ENCODE results near the gene OR51G1.

OR51G1 gene

DNA sequence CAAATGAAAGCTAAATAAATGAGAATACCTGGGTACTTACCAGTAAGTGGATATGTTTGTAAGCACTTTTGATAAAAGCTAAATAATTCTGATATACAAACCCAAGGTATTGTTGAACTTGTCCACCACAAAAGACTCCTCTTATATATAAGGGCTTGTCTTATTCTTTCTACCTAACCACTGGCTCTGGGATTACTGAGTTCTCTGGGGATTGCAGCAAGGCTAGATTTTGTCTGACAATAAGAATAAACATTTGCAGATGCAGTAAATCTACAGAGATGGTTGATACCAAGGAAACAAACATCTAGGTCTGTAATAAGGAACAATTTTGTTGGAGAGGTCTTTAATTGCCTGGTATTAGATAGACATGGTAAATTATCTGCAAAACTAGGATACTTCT lies 23.4 kb upstream of the OR51G1 start, which contains the start of gene OR51A4:
TSS of gene OR51A4 (minus strand) at position 101 of the 400 bp plus-strand sequence. CDS start 505 bp downstream, outside the sequence.
- no peaks in the 10 kb centered on the region for H4K20me1 ChIP-seq (ENCODE audit: insufficient read depth, low read length)
- H3K79me2 ChIP-seq (ENCODE audit: insufficient read depth, low read length), result no peaks in the 10 kb centered on the region
- H3K9ac ChIP-seq (ENCODE audit: low read depth, low read length), result no peak within 1 kb of the TSS
- H3K4me3 ChIP-seq (ENCODE audit: low read depth in 1 of 2, low read length in 2 of 2), result no peak within 1 kb of the TSS
- no peaks in the 10 kb centered on the region for H3K4me1 ChIP-seq (ENCODE audit: insufficient read depth, low read length)
- no peaks in the 10 kb centered on the region for H3K36me3 ChIP-seq (ENCODE audit: insufficient read depth, low read length)
- no peak for TF ChIP-seq EZH2 (IDR thresholded peaks at IDR 0.05; ENCODE audit: borderline replicate concordance, low read depth, low read length, severe bottlenecking)
- TF ChIP-seq, protein P1, sequence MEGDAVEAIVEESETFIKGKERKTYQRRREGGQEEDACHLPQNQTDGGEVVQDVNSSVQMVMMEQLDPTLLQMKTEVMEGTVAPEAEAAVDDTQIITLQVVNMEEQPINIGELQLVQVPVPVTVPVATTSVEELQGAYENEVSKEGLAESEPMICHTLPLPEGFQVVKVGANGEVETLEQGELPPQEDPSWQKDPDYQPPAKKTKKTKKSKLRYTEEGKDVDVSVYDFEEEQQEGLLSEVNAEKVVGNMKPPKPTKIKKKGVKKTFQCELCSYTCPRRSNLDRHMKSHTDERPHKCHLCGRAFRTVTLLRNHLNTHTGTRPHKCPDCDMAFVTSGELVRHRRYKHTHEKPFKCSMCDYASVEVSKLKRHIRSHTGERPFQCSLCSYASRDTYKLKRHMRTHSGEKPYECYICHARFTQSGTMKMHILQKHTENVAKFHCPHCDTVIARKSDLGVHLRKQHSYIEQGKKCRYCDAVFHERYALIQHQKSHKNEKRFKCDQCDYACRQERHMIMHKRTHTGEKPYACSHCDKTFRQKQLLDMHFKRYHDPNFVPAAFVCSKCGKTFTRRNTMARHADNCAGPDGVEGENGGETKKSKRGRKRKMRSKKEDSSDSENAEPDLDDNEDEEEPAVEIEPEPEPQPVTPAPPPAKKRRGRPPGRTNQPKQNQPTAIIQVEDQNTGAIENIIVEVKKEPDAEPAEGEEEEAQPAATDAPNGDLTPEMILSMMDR (IDR thresholded peaks at IDR 0.05; ENCODE audit: borderline replicate concordance, extremely low read depth, low read length, poor library complexity, severe bottlenecking), result no peak
- H2AFZ ChIP-seq (ENCODE audit: low read depth, low read length), result no peak within 1 kb of the TSS
- ATAC-seq (ENCODE audit: insufficient read depth, low read depth) (no peak), DNase-seq (no peak)
- H3K27me3 ChIP-seq (ENCODE audit: insufficient read depth, low read length, poor library complexity), result no peaks in the 10 kb centered on the region
- H3K4me2 ChIP-seq (ENCODE audit: insufficient read depth, low read length), result no peak within 1 kb of the TSS
- no peaks in the 10 kb centered on the region for H3K9me3 ChIP-seq (ENCODE audit: insufficient read depth, low read length, severe bottlenecking)
- H3K27ac ChIP-seq (ENCODE audit: low read length), result no peak within 1 kb of the TSS

DNA sequence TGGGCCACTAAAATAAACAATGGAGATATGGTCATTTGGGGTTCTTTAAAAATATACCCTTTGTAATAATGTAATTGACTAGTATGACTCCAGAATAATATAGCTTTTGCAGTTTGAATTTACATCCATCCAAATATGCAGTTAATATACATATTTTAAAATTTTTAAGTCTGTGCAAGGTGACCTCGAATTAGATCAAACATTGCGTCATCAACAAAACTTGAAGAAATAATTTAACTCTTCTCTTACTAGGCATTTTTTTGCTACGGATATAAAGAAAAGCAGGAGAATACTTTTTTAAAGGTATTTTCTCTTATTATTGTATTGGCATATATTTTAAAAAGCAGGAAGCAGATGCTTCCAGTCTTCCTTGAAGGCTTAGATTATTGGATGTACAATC lies 12.6 kb upstream of the OR51G1 start:
- no peak for ATAC-seq (ENCODE audit: insufficient read depth, low read depth)
- Histone ChIP-seq H3K27me3 (ENCODE audit: insufficient read depth, low read length, poor library complexity) (peaks cover 8% of the 10 kb centered on the region), H3K9ac (ENCODE audit: low read depth, low read length) (no peak overlapping the region), H4K20me1 (ENCODE audit: insufficient read depth, low read length) (no peaks in the 10 kb centered on the region), H3K9me3 (ENCODE audit: insufficient read depth, low read length, severe bottlenecking) (no peaks in the 10 kb centered on the region), H2AFZ (ENCODE audit: low read depth, low read length) (no peak overlapping the region), H3K4me2 (ENCODE audit: insufficient read depth, low read length) (no peak overlapping the region), H3K4me1 (ENCODE audit: insufficient read depth, low read length) (no peaks in the 10 kb centered on the region), H3K4me3 (ENCODE audit: low read depth in 1 of 2, low read length in 2 of 2) (no peak overlapping the region), H3K36me3 (ENCODE audit: insufficient read depth, low read length) (no peaks in the 10 kb centered on the region), H3K79me2 (ENCODE audit: insufficient read depth, low read length) (no peaks in the 10 kb centered on the region), H3K27ac (ENCODE audit: low read length) (no peak overlapping the region)
- TF ChIP-seq, protein P1 (IDR thresholded peaks at IDR 0.05; ENCODE audit: borderline replicate concordance, extremely low read depth, low read length, poor library complexity, severe bottlenecking), result no peak
- TF ChIP-seq EZH2 (IDR thresholded peaks at IDR 0.05; ENCODE audit: borderline replicate concordance, low read depth, low read length, severe bottlenecking), result no peak
- no peak for DNase-seq

DNA sequence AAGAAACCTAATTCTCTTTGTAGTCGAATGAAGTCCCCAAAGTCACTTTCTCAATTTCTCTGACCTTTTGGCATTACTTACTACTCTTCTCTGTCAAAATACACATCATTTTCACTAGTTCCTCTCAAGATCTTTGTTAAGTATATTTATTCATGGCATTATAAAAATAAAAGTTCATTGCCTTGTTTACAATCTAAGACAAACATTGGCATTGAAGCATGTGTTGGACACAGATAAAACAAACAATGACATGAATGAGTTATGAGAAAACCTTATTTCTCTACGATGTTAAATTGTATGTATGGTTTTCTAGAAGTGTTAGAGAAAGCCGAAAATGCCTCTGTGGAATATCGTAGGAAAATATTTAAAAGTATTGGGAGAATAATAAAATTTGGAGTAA lies 8.6 kb upstream of the OR51G1 start:
- Histone ChIP-seq H3K9me3 (ENCODE audit: insufficient read depth, low read length, severe bottlenecking) (no peaks in the 10 kb centered on the region), H3K9ac (ENCODE audit: low read depth, low read length) (no peak overlapping the region), H2AFZ (ENCODE audit: low read depth, low read length) (no peak overlapping the region), H3K4me2 (ENCODE audit: insufficient read depth, low read length) (no peak overlapping the region), H3K4me1 (ENCODE audit: insufficient read depth, low read length) (no peaks in the 10 kb centered on the region), H3K79me2 (ENCODE audit: insufficient read depth, low read length) (no peaks in the 10 kb centered on the region), H4K20me1 (ENCODE audit: insufficient read depth, low read length) (no peaks in the 10 kb centered on the region), H3K27me3 (ENCODE audit: insufficient read depth, low read length, poor library complexity) (peaks cover 8% of the 10 kb centered on the region), H3K36me3 (ENCODE audit: insufficient read depth, low read length) (no peaks in the 10 kb centered on the region), H3K27ac (ENCODE audit: low read length) (no peak overlapping the region), H3K4me3 (ENCODE audit: low read depth in 1 of 2, low read length in 2 of 2) (no peak overlapping the region)
- no peak for ATAC-seq (ENCODE audit: insufficient read depth, low read depth)
- DNase-seq, result no peak
- TF ChIP-seq, protein P1 (IDR thresholded peaks at IDR 0.05; ENCODE audit: borderline replicate concordance, extremely low read depth, low read length, poor library complexity, severe bottlenecking), result no peak
- no peak for TF ChIP-seq EZH2 (IDR thresholded peaks at IDR 0.05; ENCODE audit: borderline replicate concordance, low read depth, low read length, severe bottlenecking)

DNA sequence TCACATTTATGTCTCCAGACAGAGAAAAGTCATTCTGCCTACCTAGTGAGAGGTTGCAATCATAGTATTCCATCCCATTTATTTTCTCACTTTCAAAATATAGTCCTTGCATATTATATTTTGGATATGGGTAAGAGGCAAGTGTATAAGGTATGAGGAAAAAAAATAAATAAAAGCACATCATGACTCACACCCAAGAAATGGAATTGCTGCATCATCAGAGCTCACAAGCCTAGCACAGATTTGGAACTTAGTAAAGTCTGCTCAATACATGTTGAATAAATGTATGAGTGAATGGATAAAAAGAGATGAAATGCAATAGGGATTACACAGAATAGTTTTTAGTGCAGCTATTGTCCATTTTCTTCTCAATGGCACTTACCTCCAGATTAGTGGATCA lies 2.5 kb upstream of the OR51G1 start:
- H3K4me2 ChIP-seq (ENCODE audit: insufficient read depth, low read length), result no peak overlapping the region
- H2AFZ ChIP-seq (ENCODE audit: low read depth, low read length), result no peak overlapping the region
- H3K4me1 ChIP-seq (ENCODE audit: insufficient read depth, low read length), result no peaks in the 10 kb centered on the region
- no peaks in the 10 kb centered on the region for H3K9me3 ChIP-seq (ENCODE audit: insufficient read depth, low read length, severe bottlenecking)
- H3K36me3 ChIP-seq (ENCODE audit: insufficient read depth, low read length), result no peaks in the 10 kb centered on the region
- H3K27me3 ChIP-seq (ENCODE audit: insufficient read depth, low read length, poor library complexity), result peaks cover 8% of the 10 kb centered on the region
- no peak overlapping the region for H3K4me3 ChIP-seq (ENCODE audit: low read depth in 1 of 2, low read length in 2 of 2)
- TF ChIP-seq, protein P1 (IDR thresholded peaks at IDR 0.05; ENCODE audit: borderline replicate concordance, extremely low read depth, low read length, poor library complexity, severe bottlenecking), result no peak
- TF ChIP-seq EZH2 (IDR thresholded peaks at IDR 0.05; ENCODE audit: borderline replicate concordance, low read depth, low read length, severe bottlenecking), result no peak
- H3K79me2 ChIP-seq (ENCODE audit: insufficient read depth, low read length), result no peaks in the 10 kb centered on the region
- H4K20me1 ChIP-seq (ENCODE audit: insufficient read depth, low read length), result no peaks in the 10 kb centered on the region
- no peak overlapping the region for H3K27ac ChIP-seq (ENCODE audit: low read length)
- DNase-seq (no peak), ATAC-seq (ENCODE audit: insufficient read depth, low read depth) (no peak)
- H3K9ac ChIP-seq (ENCODE audit: low read depth, low read length), result no peak overlapping the region
